ENCODE measurements around the gene DUOX2.

DNA sequence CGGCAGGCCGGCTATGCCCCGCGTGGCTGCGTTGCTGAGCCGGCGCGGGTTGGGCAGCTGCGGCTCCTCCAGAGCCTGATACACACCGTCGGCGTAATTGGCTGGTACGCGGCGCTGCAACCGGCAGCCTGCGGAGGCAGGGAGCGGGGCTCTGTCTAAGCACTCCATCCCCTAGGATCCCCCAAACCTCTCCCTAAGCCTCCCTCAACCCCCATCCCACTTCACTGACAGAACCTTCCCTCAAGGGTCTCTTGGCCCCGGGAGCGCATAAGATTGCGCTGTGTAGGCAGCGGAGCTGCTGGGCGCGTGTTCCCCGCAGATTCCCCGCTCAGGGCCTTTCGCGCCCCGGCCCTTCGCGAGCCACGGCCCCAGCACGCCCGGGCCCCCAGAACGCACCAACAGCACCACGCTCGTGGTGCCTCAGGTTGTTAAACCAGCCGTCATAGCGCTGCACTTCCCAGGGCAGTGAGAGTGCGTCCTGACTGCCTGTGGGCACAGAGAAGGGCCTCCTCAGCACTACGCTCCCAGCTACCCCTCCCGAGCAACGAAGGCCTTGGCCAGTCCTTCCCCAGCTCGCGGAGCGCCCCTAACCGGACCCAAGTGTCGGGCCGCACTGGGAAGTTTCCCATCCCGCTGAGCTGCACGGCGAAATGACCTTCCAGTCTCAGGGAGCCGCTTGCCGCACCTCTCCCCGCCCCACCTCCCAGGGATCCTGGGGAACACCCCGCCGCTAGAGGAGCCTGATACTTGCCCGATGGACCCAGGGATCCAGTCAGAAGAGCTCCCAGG, 1.2 kb downstream of the DUOX2 start:
- TF ChIP-seq CTCF (IDR thresholded peaks at IDR 0.05; ENCODE audit: low read depth, low read length, poor library complexity, severe bottlenecking) = no peak
- no peak for TF ChIP-seq EZH2phosphoT487 (IDR thresholded peaks at IDR 0.05; ENCODE audit: borderline replicate concordance, low read length)
